Endothelial cell of umbilical vein (primary cell): ENCODE results near the gene RIPK4. TPM values are rescaled to one million over a fixed set of nuclear protein-coding genes. Genes with fewer than 3 reads are reported as not detected.

Experiments
- BruUV-seq: library from RNA; stranded (reverse); fragments of 400-500 nt; replicated peaks from 2 replicates; lab custom pipeline; 2021; lab: Mats Ljungman, UMichigan
- CTCF ChIA-PET: fragments of 300-600, 350-600 bp; sonication (Branson Sonifier 250); formaldehyde crosslinking; loops from one replicate; lab custom pipeline; 2021; ENCODE audit warnings: antibody characterized with exemption, inconsistent platforms; lab: Charles Lee
- POLR2A ChIA-PET: fragments of 300-600, 350-600 bp; sonication (Branson Sonifier 250); formaldehyde crosslinking; loops from one replicate; lab custom pipeline; 2021; ENCODE audit warnings: antibody characterized with exemption, inconsistent platforms; lab: Charles Lee
- DNase-seq: peaks from one replicate; pipeline ENCODE4 v3.0.0-alpha.2; 2011; ENCODE audit warnings: low read depth, low spot score
- FAIRE-seq: peaks from 2 replicates; lab custom pipeline; 2011; peaks lifted over from hg19 to GRCh38; lab: Jason Lieb, UNC
- H2AFZ ChIP-seq: 2 replicates; pipeline ENCODE4 v1.6.0; 2012; ENCODE audit warnings: low read depth, low read length, control low read depth, inconsistent platforms
- H3K27ac ChIP-seq: 2 replicates; pipeline ENCODE4 v1.5.1; 2011; ENCODE audit warnings: low read depth, mild to moderate bottlenecking, control low read depth, low read length, moderate library complexity; ENCODE audit not compliant: insufficient read depth
- H3K27me3 ChIP-seq, 2 experiments: 2 replicates each; pipeline versions ENCODE4 v1.6.0 to v1.6.1; 2011; ENCODE audit warnings: low read length in 2 of 2, mixed read lengths in 1 of 2; ENCODE audit not compliant: control insufficient read depth in 2 of 2, insufficient read depth in 2 of 2
- H3K36me3 ChIP-seq, 2 experiments: 2 replicates in 1 of 2; 3 replicates in 1 of 2; pipeline ENCODE4 v1.5.1; 2011; ENCODE audit warnings: low read length in 2 of 2, mild to moderate bottlenecking in 1 of 2, moderate library complexity in 1 of 2; ENCODE audit not compliant: control insufficient read depth in 2 of 2, insufficient read depth in 2 of 2; ENCODE audit errors: extremely low read depth in 1 of 2
- H3K4me1 ChIP-seq: 3 replicates; pipeline ENCODE4 v1.5.1; 2011; ENCODE audit warnings: mild to moderate bottlenecking, low read length; ENCODE audit not compliant: control insufficient read depth, insufficient read depth; ENCODE audit errors: extremely low read depth
- H3K4me2 ChIP-seq: 2 replicates; pipeline ENCODE4 v1.6.1; 2011; ENCODE audit warnings: low read length, control low read depth, mixed read lengths; ENCODE audit not compliant: insufficient read depth
- H3K4me3 ChIP-seq, 3 experiments: fragments of 200-600 bp in 1 of 3; sonication (generic), shearing (Covaris generic) in 1 of 3; replicated peaks in 1 of 3; 2 replicates each; pipeline ENCODE4 v1.5.1; 2011 to 2016; ENCODE audit warnings: control low read depth in 3 of 3, low read length in 3 of 3, mild to moderate bottlenecking in 2 of 3, inconsistent platforms in 1 of 3, low read depth in 1 of 3, moderate library complexity in 1 of 3; ENCODE audit not compliant: insufficient read depth in 1 of 3
- H3K79me2 ChIP-seq: 2 replicates; pipeline ENCODE4 v1.6.0; 2012; ENCODE audit warnings: low read length, inconsistent platforms; ENCODE audit not compliant: control insufficient read depth, insufficient read depth
- H3K9ac ChIP-seq: replicated peaks from 2 replicates; pipeline ENCODE3; 2011; ENCODE audit warnings: low read length, control low read depth; ENCODE audit not compliant: insufficient read depth; ENCODE audit errors: extremely low read depth
- H3K9me1 ChIP-seq: replicated peaks from 3 replicates; pipeline ENCODE4 v1.6.0; 2011; ENCODE audit warnings: mild to moderate bottlenecking, low read length; ENCODE audit not compliant: control insufficient read depth, insufficient read depth; ENCODE audit errors: extremely low read depth
- H3K9me3 ChIP-seq: replicated peaks from 2 replicates; pipeline ENCODE4 v1.5.1; 2012; ENCODE audit warnings: low read length, inconsistent platforms; ENCODE audit not compliant: control insufficient read depth, insufficient read depth
- H4K20me1 ChIP-seq: replicated peaks from 2 replicates; pipeline ENCODE3; 2011; ENCODE audit warnings: mild to moderate bottlenecking, low read length; ENCODE audit not compliant: control insufficient read depth, insufficient read depth; ENCODE audit errors: extremely low read depth
- CTCF ChIP-seq, 2 donors: IDR thresholded peaks; 1 replicate in 1 of 2; 2 replicates in 1 of 2; pipeline ENCODE4 v1.5.1; 2011; ENCODE audit warnings: low read length in 2 of 2, mild to moderate bottlenecking in 2 of 2, moderate library complexity in 2 of 2, control low read depth in 1 of 2, inconsistent platforms in 1 of 2, low read depth in 1 of 2; ENCODE audit not compliant: insufficient read depth in 1 of 2; ENCODE audit errors: extremely low read depth in 1 of 2
- FOS ChIP-seq: IDR thresholded peaks from 2 replicates; pipeline ENCODE4 v1.6.1; 2011; ENCODE audit warnings: mild to moderate bottlenecking, low read length, moderate library complexity, borderline replicate concordance; ENCODE audit not compliant: insufficient read depth
- GATA2 ChIP-seq: IDR thresholded peaks from 2 replicates; pipeline ENCODE4 v1.7.0; 2011; ENCODE audit warnings: low read depth, mild to moderate bottlenecking, moderate library complexity, mixed read lengths, low read length; ENCODE audit not compliant: insufficient read length, insufficient read depth
- MAX ChIP-seq: IDR thresholded peaks from 2 replicates; pipeline ENCODE4 v1.6.1; 2011; ENCODE audit not compliant: insufficient read depth, insufficient read length
- MYC ChIP-seq: IDR thresholded peaks from one replicate; pipeline ENCODE4 v1.6.1; 2011; ENCODE audit warnings: mild to moderate bottlenecking, low read depth, low read length
- POLR2AphosphoS5 ChIP-seq: IDR thresholded peaks from 2 replicates; pipeline ENCODE4 v1.6.1; 2012; ENCODE audit warnings: low read depth, mild to moderate bottlenecking, control low read depth, low read length, moderate library complexity; ENCODE audit not compliant: insufficient read depth
- dilution Hi-C: fragments of 300-500 bp; cut with MboI; formaldehyde crosslinking; loops from one replicate; pipeline ENCODE4 v1.15.0; 2019; ENCODE audit warnings: low sequenced_read_pairs; ENCODE audit not compliant: extremely low pct_ligation_motif_present
- intact Hi-C: fragments of 100-400 bp; cut with micrococcal nuclease; formaldehyde crosslinking; loops from one replicate; pipeline ENCODE4 v1.10.0; 2022
- polyA plus RNA-seq, 4 experiments: library from polyadenylated mRNA; depleted of rRNA in 3 of 4; stranded (reverse) in 3 of 4; unstranded in 1 of 4; fragments of >200 nt; gene quantifications; 2 replicates each; pipeline versions ENCODE4 v1.2.1 to v1.2.3, GENCODE V29; 2011 to 2012; ENCODE audit warnings: missing spikeins in 1 of 4
- total RNA-seq: library from RNA; stranded (reverse); gene quantifications from 2 replicates; pipeline ENCODE4 v1.2.3, GENCODE V29; 2021

Gene RIPK4
- total and polyA plus RNA-seq, 2 donors (not counting 3 experiments of a cell fraction or from before 2014, with no cell fraction given) = not detected

DNA sequence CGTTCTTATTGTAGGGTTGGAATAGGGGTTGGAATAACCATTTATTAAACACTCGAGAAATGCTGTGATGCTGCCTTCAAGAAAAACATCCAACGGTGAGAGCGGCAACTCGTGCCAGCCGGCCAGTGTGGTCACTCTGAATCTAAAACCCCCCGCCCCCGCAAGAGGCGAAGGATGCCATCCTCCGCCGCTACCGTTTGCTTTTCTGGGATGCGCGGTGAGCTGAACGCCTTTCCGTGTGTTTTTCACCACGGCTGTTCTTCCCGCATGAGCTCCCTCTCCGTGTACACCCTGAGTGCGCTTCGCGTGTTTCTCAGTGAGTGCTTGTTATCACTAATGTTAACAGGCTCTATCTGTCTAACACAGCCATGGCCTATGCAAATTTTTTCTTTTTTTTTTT is 42.0 kb upstream of the RIPK4 start:
- ChIA-PET POLR2A (no interaction called here), CTCF (no interaction called here)
- Histone ChIP-seq H3K9ac (no peak overlapping the region), H3K4me2 (no peak overlapping the region), H3K36me3 (peaks cover 0 to 9% of the 10 kb centered on the region in 2 experiments), H3K27ac (no peak overlapping the region), H3K4me1 (no peaks in the 10 kb centered on the region), H3K27me3 (no peaks in the 10 kb centered on the region), H2AFZ (no peak overlapping the region), H3K4me3 (no peak overlapping the region), H4K20me1 (no peaks in the 10 kb centered on the region), H3K9me3 (no peaks in the 10 kb centered on the region), H3K79me2 (no peaks in the 10 kb centered on the region), H3K9me1 (no peaks in the 10 kb centered on the region)
- TF ChIP-seq CTCF (IDR thresholded peaks at IDR 0.05; ENCODE audit: extremely low read depth in 1 of 2, insufficient read depth in 1 of 2, low read depth in 1 of 2, low read length in 2 of 2) = no peak
- TF ChIP-seq MYC = no peak
- no peak for TF ChIP-seq FOS
- no peak for TF ChIP-seq GATA2
- no peak for TF ChIP-seq POLR2AphosphoS5
- no peak for TF ChIP-seq MAX
- no peak for DNase-seq
- intact Hi-C loops (no loop called here), dilution Hi-C loops (no loop called here)
- no TSS peak for BruUV-seq
- no peak for FAIRE-seq
